Vagina (tissue), 2 donors: ENCODE data around the gene TNFSF8.

Experiments used
- POLR2A ChIP-seq, 2 donors: fragments of 450-650 bp; IDR thresholded peaks; one replicate each; pipeline ENCODE4 v1.6.1; 2017; ENCODE audit warnings: antibody characterized with exemption in 2 of 2, mild to moderate bottlenecking in 2 of 2, moderate library complexity in 2 of 2
- POLR2AphosphoS5 ChIP-seq, 2 donors: sonication (generic); formaldehyde crosslinking; IDR thresholded peaks; one replicate each; pipeline ENCODE4 v1.9.0; 2017; ENCODE audit warnings: antibody characterized with exemption in 2 of 2, mild to moderate bottlenecking in 2 of 2, low read depth in 1 of 2; ENCODE audit not compliant: insufficient read depth in 1 of 2
- TF ChIP-seq, protein P1 (sequence below), 3 experiments: fragments of 450-650 bp in 2 of 3; fragments of 200-600 bp in 1 of 3; sonication (generic) in 1 of 3; IDR thresholded peaks; one replicate each; pipeline ENCODE4 v1.5.1; 2017 to 2019; ENCODE audit warnings: antibody characterized with exemption in 3 of 3, mild to moderate bottlenecking in 2 of 3, moderate library complexity in 2 of 3

- TF ChIP-seq, protein P1, sequence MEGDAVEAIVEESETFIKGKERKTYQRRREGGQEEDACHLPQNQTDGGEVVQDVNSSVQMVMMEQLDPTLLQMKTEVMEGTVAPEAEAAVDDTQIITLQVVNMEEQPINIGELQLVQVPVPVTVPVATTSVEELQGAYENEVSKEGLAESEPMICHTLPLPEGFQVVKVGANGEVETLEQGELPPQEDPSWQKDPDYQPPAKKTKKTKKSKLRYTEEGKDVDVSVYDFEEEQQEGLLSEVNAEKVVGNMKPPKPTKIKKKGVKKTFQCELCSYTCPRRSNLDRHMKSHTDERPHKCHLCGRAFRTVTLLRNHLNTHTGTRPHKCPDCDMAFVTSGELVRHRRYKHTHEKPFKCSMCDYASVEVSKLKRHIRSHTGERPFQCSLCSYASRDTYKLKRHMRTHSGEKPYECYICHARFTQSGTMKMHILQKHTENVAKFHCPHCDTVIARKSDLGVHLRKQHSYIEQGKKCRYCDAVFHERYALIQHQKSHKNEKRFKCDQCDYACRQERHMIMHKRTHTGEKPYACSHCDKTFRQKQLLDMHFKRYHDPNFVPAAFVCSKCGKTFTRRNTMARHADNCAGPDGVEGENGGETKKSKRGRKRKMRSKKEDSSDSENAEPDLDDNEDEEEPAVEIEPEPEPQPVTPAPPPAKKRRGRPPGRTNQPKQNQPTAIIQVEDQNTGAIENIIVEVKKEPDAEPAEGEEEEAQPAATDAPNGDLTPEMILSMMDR (IDR thresholded peaks at IDR 0.05): no peak
- TF ChIP-seq POLR2A (IDR thresholded peaks at IDR 0.05) (no peak), POLR2AphosphoS5 (IDR thresholded peaks at IDR 0.05; ENCODE audit: insufficient read depth in 1 of 2, low read depth in 1 of 2) (peak in 1 of 2 donors; percentile 78)
These were observed 23.6 kb upstream of the TNFSF8 start for GRCh38 chr9:114953959-114954358.
